Measurements from ENCODE around the gene NXPH1.

The NXPH1 gene

DNA sequence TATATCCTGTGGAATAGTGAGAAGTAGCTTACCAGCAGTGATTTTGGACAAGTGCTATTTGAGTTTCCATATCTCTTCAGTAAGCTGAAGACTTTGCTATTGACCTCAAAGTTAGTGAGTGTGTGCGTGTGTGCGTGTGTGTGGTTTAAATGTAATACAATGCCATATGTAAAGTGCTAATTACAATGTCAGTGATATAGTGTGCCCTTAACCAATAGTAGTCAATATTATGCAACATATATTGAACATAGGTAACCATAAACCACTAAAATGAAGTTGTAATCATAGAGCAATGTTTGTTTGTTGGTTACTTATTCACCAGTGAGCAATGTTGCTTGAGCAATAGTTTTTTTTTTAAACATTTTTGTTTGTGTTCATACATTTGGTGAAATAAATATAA, 309.4 kb downstream of the NXPH1 start:
- no peak for DNase-seq

DNA sequence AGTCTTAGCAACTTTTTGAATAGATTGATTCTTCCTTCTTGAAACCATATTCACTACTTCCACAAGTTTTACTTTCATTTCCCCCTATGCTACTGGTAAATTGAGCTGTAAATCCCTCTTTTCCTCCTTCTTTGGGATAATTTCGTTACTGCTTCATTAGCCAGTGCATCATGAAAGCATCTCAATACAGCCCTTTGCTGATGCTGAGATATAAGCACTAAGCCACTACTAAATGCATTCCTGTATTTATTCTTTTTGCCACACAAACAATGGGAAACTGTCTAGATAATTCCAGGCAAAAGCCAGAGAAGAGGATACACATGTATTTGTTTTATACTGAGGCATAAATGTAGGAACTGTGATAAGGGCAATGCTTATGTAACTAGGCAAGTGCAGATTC, 313.9 kb downstream of the NXPH1 start:
- no peak for DNase-seq

DNA sequence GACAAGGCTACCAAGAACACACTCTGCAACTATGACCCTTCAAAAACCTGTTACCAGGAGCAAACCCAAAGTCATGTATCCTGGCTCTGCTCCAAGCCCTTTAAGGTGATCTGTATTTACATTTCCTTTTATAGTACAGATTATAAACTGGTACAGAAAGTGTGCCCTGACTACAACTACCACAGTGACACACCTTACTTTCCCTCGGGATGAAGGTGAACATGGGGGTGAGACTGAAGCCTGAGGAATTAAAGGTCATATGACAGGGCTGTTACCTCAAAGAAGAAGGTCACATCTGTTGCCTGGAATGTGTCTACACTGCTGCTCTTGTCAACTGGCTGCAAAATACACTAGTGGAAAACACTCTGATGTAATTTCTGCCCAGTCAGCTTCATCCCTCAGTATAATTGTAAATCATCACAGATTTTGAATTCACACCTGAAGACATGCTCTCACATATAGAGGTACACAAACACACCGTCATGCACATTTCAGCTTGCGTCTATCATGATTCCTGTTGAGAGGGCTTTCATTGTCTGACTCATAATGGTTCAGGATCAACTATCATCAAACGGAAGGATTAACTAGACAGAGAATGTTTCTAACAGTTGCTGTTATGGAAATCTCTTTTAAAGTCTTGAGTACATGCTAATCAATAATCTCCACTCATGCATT, 318.3 kb downstream of the NXPH1 start:
- DNase-seq = no peak

DNA sequence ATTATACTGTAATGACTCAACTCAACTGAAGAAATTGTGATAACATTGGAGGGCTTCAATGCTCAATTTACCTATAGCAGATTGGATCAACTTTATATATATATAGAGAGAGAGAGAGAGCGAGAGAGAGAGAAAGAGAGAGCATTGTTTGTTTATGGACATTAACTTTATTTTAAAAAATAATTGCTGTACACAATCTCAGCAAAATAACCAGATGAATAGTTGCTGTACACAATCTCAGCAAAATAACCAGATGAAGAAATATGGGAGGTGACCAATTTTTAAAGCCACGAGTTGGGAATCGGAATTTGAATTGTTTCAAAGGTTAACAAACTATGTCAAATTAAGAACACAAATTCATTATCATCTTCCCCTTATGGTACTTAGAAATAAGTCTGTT, 319.9 kb downstream of the NXPH1 start:
- DNase-seq = no peak

DNA sequence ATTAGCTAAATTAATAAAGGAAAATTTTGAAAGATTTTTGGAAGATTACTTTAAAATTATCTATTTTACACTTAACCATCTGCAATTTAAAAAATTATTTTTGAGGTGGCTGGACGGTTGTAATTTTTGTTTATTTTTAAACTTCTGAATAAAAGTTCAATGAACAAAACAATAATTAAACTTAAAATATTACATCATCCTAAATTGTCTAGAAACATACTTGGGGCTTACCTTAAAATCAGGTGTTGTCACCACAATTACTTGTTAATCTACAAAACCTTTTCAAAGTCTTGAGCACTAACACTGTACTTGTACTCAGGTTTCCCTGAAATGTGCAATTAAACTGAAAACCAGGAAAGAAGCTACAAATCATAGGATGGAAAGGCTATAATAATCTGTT, 328.3 kb downstream of the NXPH1 start:
- DNase-seq = no peak

DNA sequence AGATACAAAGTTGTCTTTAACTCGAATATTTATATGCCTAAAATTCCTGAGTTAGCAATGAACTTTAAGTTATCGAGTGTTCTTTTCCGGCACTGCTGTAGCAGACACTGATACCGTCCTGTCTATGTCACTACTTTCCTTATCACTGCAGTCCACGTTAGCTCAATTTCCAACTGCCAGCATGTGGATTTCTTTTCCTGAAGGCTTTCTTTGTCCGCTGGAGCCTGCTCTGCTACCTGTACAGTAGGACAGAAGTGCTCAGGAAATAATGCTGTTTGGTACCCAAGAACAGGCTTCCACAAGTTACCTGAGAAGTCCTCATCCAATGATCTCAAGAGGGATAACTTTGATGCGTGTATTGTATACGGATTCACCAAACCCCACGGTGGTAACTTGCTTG, 329.4 kb downstream of the NXPH1 start:
- DNase-seq = no peak

DNA sequence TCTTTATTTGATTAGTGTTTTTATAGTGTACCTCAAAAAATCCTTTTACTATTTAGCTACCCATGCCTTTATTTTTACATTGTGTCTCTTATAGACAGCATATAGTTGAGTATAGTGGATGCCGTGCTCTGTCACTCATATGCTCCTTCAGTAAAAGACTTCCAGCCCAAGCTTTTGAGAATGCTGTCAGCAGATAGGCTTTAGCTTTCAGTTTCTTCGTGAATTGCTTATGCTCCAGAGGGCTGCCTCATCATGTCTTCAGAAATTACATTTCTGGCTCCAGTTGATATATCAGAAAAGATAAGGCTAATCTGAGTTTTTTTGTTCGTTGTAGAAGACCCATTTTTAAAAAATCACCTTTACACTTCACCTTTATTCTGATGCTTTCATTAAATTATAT, 332.0 kb downstream of the NXPH1 start:
- no peak for DNase-seq

DNA sequence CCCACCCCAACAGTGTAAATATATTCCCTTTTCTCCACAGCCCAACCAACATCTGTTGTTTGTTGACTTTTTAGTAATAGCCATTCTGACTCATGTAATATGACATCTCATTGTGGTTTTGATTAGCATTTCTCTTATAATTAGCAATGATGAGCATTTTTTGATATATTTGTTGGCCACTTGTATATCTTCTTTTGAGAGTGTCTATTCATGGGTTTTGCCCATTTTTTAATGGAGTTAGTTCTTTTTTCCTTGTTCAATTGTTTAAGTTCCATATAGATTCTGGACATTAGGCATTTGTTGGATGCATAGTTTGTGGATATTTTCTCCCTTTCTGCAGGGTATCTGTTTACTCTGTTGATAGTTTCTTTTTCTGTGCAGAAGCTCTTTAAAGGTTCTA, 340.1 kb downstream of the NXPH1 start:
- no peak for DNase-seq

DNA sequence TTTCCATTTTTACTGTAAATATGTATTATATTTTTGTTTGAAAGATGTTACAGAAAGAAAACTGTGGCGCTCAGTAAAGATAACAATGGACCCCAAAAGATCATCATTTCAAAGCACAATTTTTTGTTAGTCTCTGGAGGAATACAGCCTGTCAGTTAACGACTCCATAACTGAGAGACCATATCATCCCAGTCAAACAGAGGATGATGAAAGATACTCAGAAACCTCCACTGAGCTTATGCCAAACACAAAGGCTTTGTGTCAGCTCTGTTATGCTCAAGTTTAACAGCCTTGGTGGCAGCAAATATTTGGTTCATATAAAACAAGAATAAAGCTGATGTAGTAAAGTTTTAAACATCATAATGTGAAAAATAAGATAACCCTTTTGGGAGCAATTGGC, 345.1 kb downstream of the NXPH1 start:
- DNase-seq = no peak

DNA sequence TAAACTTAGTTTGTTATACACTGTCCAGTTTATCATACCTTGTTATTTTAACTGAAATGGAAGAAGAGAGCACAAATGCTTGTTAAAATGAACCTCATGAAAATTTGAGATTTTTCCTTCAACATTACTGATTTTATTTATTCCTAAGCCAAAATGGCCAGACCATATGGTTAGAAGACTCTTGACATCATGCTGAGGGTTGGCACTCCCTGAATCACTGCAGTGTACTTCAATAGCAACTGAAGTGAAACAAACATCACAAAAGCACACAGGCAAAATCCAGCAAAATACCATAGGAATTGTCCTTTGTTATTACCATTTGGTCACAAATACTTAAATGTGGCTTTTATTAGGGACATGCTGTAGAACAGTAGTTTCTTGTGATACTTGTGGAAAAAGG, 347.8 kb downstream of the NXPH1 start:
- DNase-seq = no peak

DNA sequence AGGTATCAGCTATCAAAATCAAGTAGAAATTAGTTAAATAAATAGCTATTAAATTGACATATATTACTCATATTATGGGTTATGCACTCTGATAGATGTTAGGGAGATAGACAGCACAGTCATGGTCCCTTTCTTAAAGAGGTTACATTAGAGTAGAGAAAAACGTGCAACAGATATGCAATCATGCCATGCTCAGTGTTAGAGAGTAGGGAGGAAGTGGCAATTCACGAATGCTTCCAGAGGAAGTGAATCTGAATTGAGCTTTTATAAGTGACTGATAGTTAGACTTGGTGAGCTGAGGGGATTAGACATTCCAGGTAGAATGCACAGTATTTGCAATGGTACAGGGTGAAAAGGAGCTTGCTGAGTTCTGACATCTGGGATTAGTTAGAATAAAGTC, 349.8 kb downstream of the NXPH1 start:
- no peak for DNase-seq

DNA sequence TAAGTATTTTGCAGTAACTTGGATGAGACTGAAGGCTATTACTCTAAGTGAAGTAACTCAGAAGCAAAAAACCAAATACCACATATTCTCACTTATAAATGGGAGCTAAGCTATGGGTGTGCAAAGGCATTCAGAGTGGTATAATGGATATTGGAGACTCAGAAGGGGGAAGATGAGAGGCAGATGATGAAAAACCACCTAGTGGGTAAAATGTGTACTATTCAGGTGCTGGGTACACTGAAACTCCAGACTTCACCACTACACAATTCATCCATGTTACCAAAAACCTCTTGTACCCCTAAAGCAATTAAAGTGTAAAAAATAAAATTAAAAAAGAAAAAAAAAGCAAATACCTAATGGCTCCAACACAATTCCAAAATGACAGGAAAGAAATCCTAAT, 351.7 kb downstream of the NXPH1 start:
- DNase-seq = no peak

DNA sequence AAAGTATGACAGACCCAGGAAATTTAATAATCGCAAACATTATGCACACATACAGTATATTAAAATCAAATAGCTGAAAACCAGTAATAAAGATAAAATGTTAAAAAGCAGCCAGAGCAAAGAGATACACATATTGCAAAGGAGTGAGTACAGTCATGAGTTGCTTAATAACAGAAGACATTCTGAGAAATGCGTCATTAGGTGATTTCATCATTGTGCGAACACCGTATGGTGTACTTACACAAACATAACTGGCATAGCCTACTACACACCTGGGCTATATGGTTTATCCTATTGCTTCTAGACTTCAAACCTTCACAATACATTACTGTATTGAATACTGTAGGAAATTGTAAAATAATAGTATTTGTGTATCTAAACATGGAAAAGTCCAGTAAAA, 367.6 kb downstream of the NXPH1 start:
- DNase-seq = no peak
